Ectodermal cell (in vitro differentiated cells): ENCODE data around the gene NTSR1.

Source experiments
- H3K27ac ChIP-seq: 2 replicates; pipeline ENCODE4 v1.7.0; 2013; ENCODE audit warnings: mild to moderate bottlenecking, low read depth, low read length; ENCODE audit not compliant: insufficient read depth, poor library complexity, severe bottlenecking
- H3K27me3 ChIP-seq: 2 replicates; pipeline ENCODE4 v1.7.0; 2013; ENCODE audit warnings: mild to moderate bottlenecking, low read length; ENCODE audit not compliant: insufficient read depth, control insufficient read depth, poor library complexity, severe bottlenecking
- H3K36me3 ChIP-seq: one replicate; pipeline ENCODE4 v1.7.0; 2013; ENCODE audit warnings: low read length; ENCODE audit not compliant: control insufficient read depth, insufficient read depth
- H3K4me1 ChIP-seq: one replicate; pipeline ENCODE4 v1.7.0; 2013; ENCODE audit warnings: low read length; ENCODE audit not compliant: control insufficient read depth, insufficient read depth
- H3K4me3 ChIP-seq: 2 replicates; pipeline ENCODE4 v1.7.0; 2013; ENCODE audit warnings: low read depth, low read length, control low read depth; ENCODE audit not compliant: insufficient read depth
- H3K9me3 ChIP-seq: 2 replicates; pipeline ENCODE4 v1.7.0; 2013; ENCODE audit warnings: mild to moderate bottlenecking, low read length, moderate library complexity; ENCODE audit not compliant: control insufficient read depth
- WGBS, 2 experiments: methylation state at CpG; one replicate each; pipeline ENCODE4 v1.1.7; 2013; ENCODE audit warnings: missing lambda C conversion rate in 2 of 2; 5-methylcytosine and 5-hydroxymethylcytosine counted together

Gene NTSR1

GRCh38 chr20:62732842-62733525 is 24.3 kb downstream of the NTSR1 start:
- no peaks in the 10 kb centered on the region for H3K36me3 ChIP-seq
- no peaks in the 10 kb centered on the region for H3K4me1 ChIP-seq
- H3K9me3 ChIP-seq = no peaks in the 10 kb centered on the region
- H3K27ac ChIP-seq = no peak overlapping the region
- peaks cover 6% of the 10 kb centered on the region for H3K27me3 ChIP-seq
- WGBS, 2 experiments = 92 to 93% methylated on average over 27 of the region's 27 CpGs
- H3K4me3 ChIP-seq = no peak overlapping the region

GRCh38 chr20:62733526-62733842 is 24.8 kb downstream of the NTSR1 start:
- Histone ChIP-seq H3K4me1 (no peaks in the 10 kb centered on the region), H3K4me3 (no peak overlapping the region)

GRCh38 chr20:62733891-62734290 is 25.3 kb downstream of the NTSR1 start:
- H3K4me3 ChIP-seq = no peak overlapping the region
- H3K27me3 ChIP-seq = peaks cover 6% of the 10 kb centered on the region
- 86 to 90% methylated on average over 18 of the region's 18 CpGs for WGBS, 2 experiments
- no peaks in the 10 kb centered on the region for H3K4me1 ChIP-seq
- no peaks in the 10 kb centered on the region for H3K36me3 ChIP-seq
- no peaks in the 10 kb centered on the region for H3K9me3 ChIP-seq
- H3K27ac ChIP-seq = no peak overlapping the region

More at GRCh38 chr20:62733526-62733842, 24.8 kb downstream of the NTSR1 start:
- Histone ChIP-seq H3K27ac (no peak overlapping the region), H3K36me3 (no peaks in the 10 kb centered on the region), H3K9me3 (no peaks in the 10 kb centered on the region), H3K27me3 (peaks cover 6% of the 10 kb centered on the region)

GRCh38 chr20:62734326-62734725 is 25.7 kb downstream of the NTSR1 start:
- H3K27me3 ChIP-seq = peaks cover 10% of the 10 kb centered on the region
- no peak overlapping the region for H3K27ac ChIP-seq
- no peak overlapping the region for H3K4me3 ChIP-seq
- 95% methylated on average over 11 of the region's 11 CpGs for WGBS, 2 experiments
- H3K9me3 ChIP-seq = no peaks in the 10 kb centered on the region
- peaks cover under 1% of the 10 kb centered on the region for H3K4me1 ChIP-seq
- no peaks in the 10 kb centered on the region for H3K36me3 ChIP-seq

GRCh38 chr20:62734881-62735280 is 26.2 kb downstream of the NTSR1 start:
- 89 to 91% methylated on average over 15 of the region's 15 CpGs for WGBS, 2 experiments
- Histone ChIP-seq H3K4me3 (no peak overlapping the region), H3K36me3 (no peaks in the 10 kb centered on the region), H3K9me3 (no peaks in the 10 kb centered on the region), H3K27me3 (peaks cover 15% of the 10 kb centered on the region), H3K27ac (no peak overlapping the region), H3K4me1 (peaks cover 5% of the 10 kb centered on the region)

GRCh38 chr20:62735331-62735821 is 26.7 kb downstream of the NTSR1 start:
- Histone ChIP-seq H3K9me3 (no peaks in the 10 kb centered on the region), H3K36me3 (no peaks in the 10 kb centered on the region), H3K4me3 (no peak overlapping the region), H3K4me1 (peaks cover 10% of the 10 kb centered on the region), H3K27ac (no peak overlapping the region), H3K27me3 (peaks cover 18% of the 10 kb centered on the region)
- 84 to 87% methylated on average over 19 of the region's 19 CpGs for WGBS, 2 experiments

GRCh38 chr20:62736026-62736406 is 27.4 kb downstream of the NTSR1 start:
- Histone ChIP-seq H3K9me3 (no peaks in the 10 kb centered on the region), H3K27ac (no peak overlapping the region), H3K27me3 (peaks cover 25% of the 10 kb centered on the region), H3K36me3 (no peaks in the 10 kb centered on the region), H3K4me3 (no peak overlapping the region), H3K4me1 (peaks cover 16% of the 10 kb centered on the region)
- 91 to 94% methylated on average over 8 of the region's 8 CpGs for WGBS, 2 experiments

GRCh38 chr20:62736407-62737071 is 27.9 kb downstream of the NTSR1 start:
- 81% methylated on average over 14 of the region's 14 CpGs for WGBS, 2 experiments
- H3K27me3 ChIP-seq = peaks cover 26% of the 10 kb centered on the region
- no peaks in the 10 kb centered on the region for H3K9me3 ChIP-seq
- H3K36me3 ChIP-seq = no peaks in the 10 kb centered on the region
- H3K4me1 ChIP-seq = peaks cover 20% of the 10 kb centered on the region
- H3K27ac ChIP-seq = no peak overlapping the region
- no peak overlapping the region for H3K4me3 ChIP-seq

GRCh38 chr20:62737271-62737811 is 28.7 kb downstream of the NTSR1 start:
- H3K4me1 ChIP-seq = peaks cover 23% of the 10 kb centered on the region
- H3K4me3 ChIP-seq = no peak overlapping the region
- no peaks in the 10 kb centered on the region for H3K9me3 ChIP-seq
- H3K36me3 ChIP-seq = no peaks in the 10 kb centered on the region
- 87 to 88% methylated on average over 20 of the region's 20 CpGs for WGBS, 2 experiments
- H3K27ac ChIP-seq = no peak overlapping the region
- H3K27me3 ChIP-seq = peaks cover 26% of the 10 kb centered on the region

- WGBS, 2 experiments = 91% methylated on average over 29 of the region's 29 CpGs
- no peak overlapping the region for H3K4me3 ChIP-seq
- peaks cover 23% of the 10 kb centered on the region for H3K4me1 ChIP-seq
- no peaks in the 10 kb centered on the region for H3K36me3 ChIP-seq
- H3K9me3 ChIP-seq = no peaks in the 10 kb centered on the region
- H3K27ac ChIP-seq = no peak overlapping the region
- peaks cover 25% of the 10 kb centered on the region for H3K27me3 ChIP-seq
These were observed 29.6 kb downstream of the NTSR1 start for GRCh38 chr20:62738025-62738881.
